Vagina (tissue), 2 donors: ENCODE measurements around the gene CDON.

Source experiments
- POLR2A ChIP-seq, 2 donors: fragments of 450-650 bp; IDR thresholded peaks; one replicate each; pipeline ENCODE4 v1.6.1; 2017; ENCODE audit warnings: antibody characterized with exemption in 2 of 2, mild to moderate bottlenecking in 2 of 2, moderate library complexity in 2 of 2
- TF ChIP-seq, protein P1 (sequence below), 3 experiments: fragments of 450-650 bp in 2 of 3; fragments of 200-600 bp in 1 of 3; sonication (generic) in 1 of 3; IDR thresholded peaks; one replicate each; pipeline ENCODE4 v1.5.1; 2017 to 2019; ENCODE audit warnings: antibody characterized with exemption in 3 of 3, mild to moderate bottlenecking in 2 of 3, moderate library complexity in 2 of 3

DNA sequence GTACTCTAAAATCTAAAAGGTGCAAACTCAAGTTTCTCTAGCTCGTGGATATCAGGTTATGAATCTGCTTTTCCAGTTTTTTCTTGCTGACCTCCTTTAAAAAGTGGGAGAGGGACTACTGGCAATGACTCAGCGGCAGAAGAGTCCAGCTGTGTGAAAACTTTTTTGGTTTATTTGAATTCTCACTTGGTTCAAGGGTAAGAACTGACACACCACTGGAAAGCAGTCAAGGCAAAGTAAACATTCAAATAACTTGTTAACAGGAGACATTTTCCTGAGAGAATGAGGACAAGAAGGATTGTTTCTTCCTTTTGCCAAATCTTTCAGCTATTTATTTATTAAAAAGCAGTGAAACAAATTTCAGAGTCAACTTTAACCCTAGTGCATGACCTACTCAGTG, 36.1 kb downstream of the CDON start:
- TF ChIP-seq, protein P1, sequence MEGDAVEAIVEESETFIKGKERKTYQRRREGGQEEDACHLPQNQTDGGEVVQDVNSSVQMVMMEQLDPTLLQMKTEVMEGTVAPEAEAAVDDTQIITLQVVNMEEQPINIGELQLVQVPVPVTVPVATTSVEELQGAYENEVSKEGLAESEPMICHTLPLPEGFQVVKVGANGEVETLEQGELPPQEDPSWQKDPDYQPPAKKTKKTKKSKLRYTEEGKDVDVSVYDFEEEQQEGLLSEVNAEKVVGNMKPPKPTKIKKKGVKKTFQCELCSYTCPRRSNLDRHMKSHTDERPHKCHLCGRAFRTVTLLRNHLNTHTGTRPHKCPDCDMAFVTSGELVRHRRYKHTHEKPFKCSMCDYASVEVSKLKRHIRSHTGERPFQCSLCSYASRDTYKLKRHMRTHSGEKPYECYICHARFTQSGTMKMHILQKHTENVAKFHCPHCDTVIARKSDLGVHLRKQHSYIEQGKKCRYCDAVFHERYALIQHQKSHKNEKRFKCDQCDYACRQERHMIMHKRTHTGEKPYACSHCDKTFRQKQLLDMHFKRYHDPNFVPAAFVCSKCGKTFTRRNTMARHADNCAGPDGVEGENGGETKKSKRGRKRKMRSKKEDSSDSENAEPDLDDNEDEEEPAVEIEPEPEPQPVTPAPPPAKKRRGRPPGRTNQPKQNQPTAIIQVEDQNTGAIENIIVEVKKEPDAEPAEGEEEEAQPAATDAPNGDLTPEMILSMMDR (IDR thresholded peaks at IDR 0.05), result no peak
- TF ChIP-seq POLR2A (IDR thresholded peaks at IDR 0.05), result no peak
